ENCODE data around the gene PDP2. TPM values are rescaled to one million over a fixed set of nuclear protein-coding genes. Genes with fewer than 3 reads are reported as not detected.

Gene PDP2
- total and polyA plus RNA-seq, 9 of the 15 experiments (the other 6 are each of a cell fraction or from before 2014, with no cell fraction given): 2.5 to 24.3 (median 7.2) TPM

DNA sequence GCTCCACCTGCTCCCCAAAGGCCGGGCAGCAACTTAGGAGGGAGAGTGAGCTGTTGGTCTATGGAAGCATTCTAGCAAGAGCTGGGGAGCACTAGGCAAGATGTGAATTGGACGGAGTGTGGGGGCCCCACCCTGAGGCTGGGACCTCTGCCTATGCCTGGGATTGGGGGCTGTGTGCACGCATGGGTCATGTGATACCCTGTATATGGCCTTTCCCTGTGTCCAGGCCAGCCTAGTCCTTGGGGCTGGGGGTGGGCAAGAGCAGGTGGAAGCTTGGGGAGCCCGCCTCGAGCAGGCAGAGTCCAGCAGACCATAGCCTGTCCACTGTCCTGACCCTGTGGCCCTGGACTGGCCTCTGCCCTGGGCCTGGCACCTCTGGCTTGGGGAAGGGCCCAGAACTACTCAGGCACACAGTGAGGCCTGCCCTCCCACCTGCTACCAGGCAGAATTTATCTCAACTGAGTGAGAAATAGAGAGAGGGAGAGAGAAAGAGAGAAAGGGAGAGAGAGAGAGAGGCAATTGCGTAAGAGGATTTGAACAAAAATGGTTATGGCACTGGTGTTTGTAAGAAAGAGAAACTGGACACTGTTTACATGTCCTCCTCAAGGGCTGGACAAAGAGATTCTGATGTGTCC, 19.1 kb downstream of the PDP2 start (continued):
- TF ChIP-seq TSHZ1 (CRISPR knock-in tag; IDR thresholded peaks at IDR 0.05) (no peak), MEF2A (IDR thresholded peaks at IDR 0.05; ENCODE audit: control insufficient read depth, low read depth, low read length) (no peak), ZNF395 (CRISPR knock-in tag; IDR thresholded peaks at IDR 0.05) (no peak), ARID4B (CRISPR knock-in tag; IDR thresholded peaks at IDR 0.05) (peak; percentile 60; the same call in 1 of the 2 replicates), ZNF311 (CRISPR knock-in tag; IDR thresholded peaks at IDR 0.05) (no peak), PBX2 (CRISPR knock-in tag; IDR thresholded peaks at IDR 0.05; ENCODE audit: low read depth) (no peak), PBX2 (tag; conservative IDR thresholded peaks at IDR 0.05; ENCODE audit: low read depth) (no peak), PHB (CRISPR knock-in tag; IDR thresholded peaks at IDR 0.05) (no peak), ZNF217 (CRISPR knock-in tag; IDR thresholded peaks at IDR 0.05) (no peak), RBM22 (IDR thresholded peaks at IDR 0.05; ENCODE audit: low read depth, low read length, poor library complexity, severe bottlenecking) (no peak), ZKSCAN8 (CRISPR knock-in tag; IDR thresholded peaks at IDR 0.05) (peak; percentile 62; the same call in 1 of the 2 replicates)
- TF ChIP-seq, protein P1, sequence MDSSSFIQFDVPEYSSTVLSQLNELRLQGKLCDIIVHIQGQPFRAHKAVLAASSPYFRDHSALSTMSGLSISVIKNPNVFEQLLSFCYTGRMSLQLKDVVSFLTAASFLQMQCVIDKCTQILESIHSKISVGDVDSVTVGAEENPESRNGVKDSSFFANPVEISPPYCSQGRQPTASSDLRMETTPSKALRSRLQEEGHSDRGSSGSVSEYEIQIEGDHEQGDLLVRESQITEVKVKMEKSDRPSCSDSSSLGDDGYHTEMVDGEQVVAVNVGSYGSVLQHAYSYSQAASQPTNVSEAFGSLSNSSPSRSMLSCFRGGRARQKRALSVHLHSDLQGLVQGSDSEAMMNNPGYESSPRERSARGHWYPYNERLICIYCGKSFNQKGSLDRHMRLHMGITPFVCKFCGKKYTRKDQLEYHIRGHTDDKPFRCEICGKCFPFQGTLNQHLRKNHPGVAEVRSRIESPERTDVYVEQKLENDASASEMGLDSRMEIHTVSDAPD (CRISPR knock-in tag; IDR thresholded peaks at IDR 0.05): no peak
- TF ChIP-seq, protein P2, sequence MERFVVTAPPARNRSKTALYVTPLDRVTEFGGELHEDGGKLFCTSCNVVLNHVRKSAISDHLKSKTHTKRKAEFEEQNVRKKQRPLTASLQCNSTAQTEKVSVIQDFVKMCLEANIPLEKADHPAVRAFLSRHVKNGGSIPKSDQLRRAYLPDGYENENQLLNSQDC (CRISPR knock-in tag; IDR thresholded peaks at IDR 0.05): no peak

All from K562 (cell line).